HepG2 (cell line): ENCODE results near the gene COX7A2L. TPM values are rescaled to one million over a fixed set of nuclear protein-coding genes. Genes with fewer than 3 reads are reported as not detected.

Experiments used
- CSRNP1 ChIP-seq: sonication (generic); formaldehyde crosslinking; IDR thresholded peaks from 2 replicates; pipeline ENCODE4 v1.8.1; 2023; ENCODE audit warnings: mild to moderate bottlenecking, missing genetic modification reagents
- E2F1 ChIP-seq: sonication (generic); formaldehyde crosslinking; IDR thresholded peaks from 2 replicates; pipeline ENCODE4 v1.5.0; 2020; ENCODE audit warnings: missing genetic modification reagents
- MBD4 ChIP-seq: IDR thresholded peaks from 2 replicates; pipeline ENCODE4 v1.6.1; 2012; ENCODE audit warnings: low read length, inconsistent platforms, borderline replicate concordance
- PRMT3 ChIP-seq: sonication (generic); formaldehyde crosslinking; IDR thresholded peaks from 2 replicates; pipeline ENCODE4 v1.8.1; 2022; ENCODE audit warnings: low read depth, mild to moderate bottlenecking, moderate library complexity, missing genetic modification reagents, borderline replicate concordance
- SNAI1 ChIP-seq: sonication (generic); formaldehyde crosslinking; IDR thresholded peaks from 2 replicates; pipeline ENCODE4 v1.5.0; 2020; ENCODE audit warnings: mild to moderate bottlenecking, missing genetic modification reagents, borderline replicate concordance
- SP1 ChIP-seq, 2 experiments: fragments of 450-650 bp in 1 of 2; sonication (generic) in 1 of 2; formaldehyde crosslinking in 1 of 2; IDR thresholded peaks; 2 replicates each; pipeline versions ENCODE4 v1.4.0 to v1.6.1; 2016 to 2020; ENCODE audit warnings: missing genetic modification reagents in 1 of 2
- ZBTB34 ChIP-seq: sonication (generic); formaldehyde crosslinking; IDR thresholded peaks from 2 replicates; pipeline ENCODE4 v1.8.0; 2022; ENCODE audit warnings: mild to moderate bottlenecking, missing genetic modification reagents
- ZBTB40 ChIP-seq, 2 experiments: fragments of 450-650 bp in 1 of 2; sonication (generic) in 1 of 2; formaldehyde crosslinking in 1 of 2; IDR thresholded peaks; 2 replicates each; pipeline versions ENCODE4 v1.6.1 to v1.8.0; 2016 to 2022; ENCODE audit warnings: antibody characterized with exemption in 1 of 2, mild to moderate bottlenecking in 1 of 2, missing genetic modification reagents in 1 of 2
- ZNF629 ChIP-seq: sonication (generic); formaldehyde crosslinking; conservative IDR thresholded peaks from 2 replicates; pipeline ENCODE4 v1.5.0; 2020; ENCODE audit warnings: missing genetic modification reagents
- ZNF672 ChIP-seq: sonication (generic); formaldehyde crosslinking; IDR thresholded peaks from 2 replicates; pipeline ENCODE4 v1.8.1; 2022; ENCODE audit warnings: missing genetic modification reagents
- ZNF691 ChIP-seq: sonication (generic); formaldehyde crosslinking; IDR thresholded peaks from 2 replicates; pipeline ENCODE4 v1.4.0; 2020; ENCODE audit warnings: missing genetic modification reagents, low read depth, mild to moderate bottlenecking, borderline replicate concordance
- ZNF816 ChIP-seq: sonication (generic); formaldehyde crosslinking; IDR thresholded peaks from 2 replicates; pipeline ENCODE4 v1.8.0; 2022; ENCODE audit warnings: missing genetic modification reagents, mild to moderate bottlenecking, borderline replicate concordance
- polyA plus RNA-seq, 8 experiments: library from polyadenylated mRNA; depleted of rRNA in 3 of 8; stranded (reverse) in 7 of 8; unstranded in 1 of 8; fragments of >200 nt; fragmentation: Illumina TruSeq in 4 of 8; extraction: Trizol in 4 of 8; gene quantifications; 2 replicates each; pipeline versions ENCODE4 v1.2.1 to v1.2.3, GENCODE V29; 2011 to 2016; ENCODE audit warnings: low read depth in 4 of 8, missing spikeins in 1 of 8, mixed read lengths in 1 of 8; ENCODE audit not compliant: insufficient read depth in 1 of 8
- total RNA-seq, 5 experiments: library from RNA; depleted of rRNA; stranded (reverse); fragments of >200 nt; fragmentation: Illumina TruSeq; extraction: Trizol; gene quantifications; 2 replicates each; pipeline ENCODE4 v1.2.3, GENCODE V29; 2016; ENCODE audit warnings: low read depth in 1 of 5

Gene COX7A2L
- total and polyA plus RNA-seq, 2 of the 13 experiments (the other 11 are each of a cell fraction or from before 2014, with no cell fraction given) = 155 to 201 TPM

GRCh38 chr2:42342795-42343241 lies 18.2 kb downstream of the COX7A2L start (continued):
- no peak for TF ChIP-seq SNAI1
- no peak for TF ChIP-seq ZBTB34 (CRISPR knock-in tag)
- 0 out of 2 replicates have a peak, but pooled peaks have one; percentile 69 for TF ChIP-seq PRMT3
- no peak for TF ChIP-seq ZNF629 (CRISPR knock-in tag)
- TF ChIP-seq SP1 (IDR thresholded peaks at IDR 0.05) = no peak
- no peak for TF ChIP-seq SP1 (CRISPR knock-in tag; IDR thresholded peaks at IDR 0.05)
- no peak for TF ChIP-seq ZNF672
- TF ChIP-seq CSRNP1 = no peak
- no peak for TF ChIP-seq ZNF691 (CRISPR knock-in tag)
- TF ChIP-seq E2F1 (CRISPR knock-in tag) = no peak
- TF ChIP-seq ZNF816 = no peak
- no peak for TF ChIP-seq ZBTB40 (IDR thresholded peaks at IDR 0.05)
- TF ChIP-seq ZBTB40 (CRISPR knock-in tag; IDR thresholded peaks at IDR 0.05) = 0 out of 2 replicates have a peak, but pooled peaks have one; percentile 17
- TF ChIP-seq MBD4 = no peak
- TF ChIP-seq, all 625 proteins: peak for 58
